ENCODE data around the gene GOLM1. TPM values are rescaled to one million over a fixed set of nuclear protein-coding genes. Genes with fewer than 3 reads are reported as not detected.

Gene GOLM1
- total RNA-seq, 1 experiment from 2014 or later, result 73.4 TPM

- ATAC-seq (no peak), DNase-seq (ENCODE audit: low read depth, low spot score) (no peak)
- in situ Hi-C loops (cut with HindIII; ENCODE audit: low pct_unique_long_range_greater_than_20kb, low sequenced_read_pairs), result no loop called here
- TF ChIP-seq REST (IDR thresholded peaks at IDR 0.05; ENCODE audit: insufficient read depth in 1 of 2, low read depth in 2 of 2, low read length in 1 of 2) (no peak), TCF7L2 (IDR thresholded peaks at IDR 0.05; ENCODE audit: low read depth, low read length) (no peak), POLR2AphosphoS5 (IDR thresholded peaks at IDR 0.05; ENCODE audit: low read depth, low read length) (no peak), SIN3A (IDR thresholded peaks at IDR 0.05; ENCODE audit: borderline replicate concordance, insufficient read depth, low read depth, low read length) (no peak)
- TF ChIP-seq, protein P1, sequence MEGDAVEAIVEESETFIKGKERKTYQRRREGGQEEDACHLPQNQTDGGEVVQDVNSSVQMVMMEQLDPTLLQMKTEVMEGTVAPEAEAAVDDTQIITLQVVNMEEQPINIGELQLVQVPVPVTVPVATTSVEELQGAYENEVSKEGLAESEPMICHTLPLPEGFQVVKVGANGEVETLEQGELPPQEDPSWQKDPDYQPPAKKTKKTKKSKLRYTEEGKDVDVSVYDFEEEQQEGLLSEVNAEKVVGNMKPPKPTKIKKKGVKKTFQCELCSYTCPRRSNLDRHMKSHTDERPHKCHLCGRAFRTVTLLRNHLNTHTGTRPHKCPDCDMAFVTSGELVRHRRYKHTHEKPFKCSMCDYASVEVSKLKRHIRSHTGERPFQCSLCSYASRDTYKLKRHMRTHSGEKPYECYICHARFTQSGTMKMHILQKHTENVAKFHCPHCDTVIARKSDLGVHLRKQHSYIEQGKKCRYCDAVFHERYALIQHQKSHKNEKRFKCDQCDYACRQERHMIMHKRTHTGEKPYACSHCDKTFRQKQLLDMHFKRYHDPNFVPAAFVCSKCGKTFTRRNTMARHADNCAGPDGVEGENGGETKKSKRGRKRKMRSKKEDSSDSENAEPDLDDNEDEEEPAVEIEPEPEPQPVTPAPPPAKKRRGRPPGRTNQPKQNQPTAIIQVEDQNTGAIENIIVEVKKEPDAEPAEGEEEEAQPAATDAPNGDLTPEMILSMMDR (IDR thresholded peaks at IDR 0.05), result no peak
- no peaks in the 10 kb centered on the region for H3K27me3 ChIP-seq (ENCODE audit: control insufficient read depth, insufficient read depth, low read length)
- BruUV-seq (replicated peaks), result no TSS peak
- ChIA-PET POLR2A (no interaction called here), CTCF (no interaction called here)
- H3K36me3 ChIP-seq (ENCODE audit: control insufficient read depth, insufficient read depth, low read length), result peaks cover 4% of the 10 kb centered on the region
- H3K4me3 ChIP-seq (ENCODE audit: low read depth in 2 of 2, low read length in 2 of 2), result no peak overlapping the region
- H3K9me3 ChIP-seq (ENCODE audit: control insufficient read depth, insufficient read depth, low read depth, low read length), result no peaks in the 10 kb centered on the region
- intact Hi-C loops (cut with micrococcal nuclease; ENCODE audit: unreplicated experiment), result no loop called here
- H3K4me1 ChIP-seq (ENCODE audit: control insufficient read depth, insufficient read depth, low read length), result no peaks in the 10 kb centered on the region
- no peak overlapping the region for H3K27ac ChIP-seq (ENCODE audit: low read length)
These were observed 71.6 kb downstream of the GOLM1 start for GRCh38 chr9:86027767-86028166.

DNA sequence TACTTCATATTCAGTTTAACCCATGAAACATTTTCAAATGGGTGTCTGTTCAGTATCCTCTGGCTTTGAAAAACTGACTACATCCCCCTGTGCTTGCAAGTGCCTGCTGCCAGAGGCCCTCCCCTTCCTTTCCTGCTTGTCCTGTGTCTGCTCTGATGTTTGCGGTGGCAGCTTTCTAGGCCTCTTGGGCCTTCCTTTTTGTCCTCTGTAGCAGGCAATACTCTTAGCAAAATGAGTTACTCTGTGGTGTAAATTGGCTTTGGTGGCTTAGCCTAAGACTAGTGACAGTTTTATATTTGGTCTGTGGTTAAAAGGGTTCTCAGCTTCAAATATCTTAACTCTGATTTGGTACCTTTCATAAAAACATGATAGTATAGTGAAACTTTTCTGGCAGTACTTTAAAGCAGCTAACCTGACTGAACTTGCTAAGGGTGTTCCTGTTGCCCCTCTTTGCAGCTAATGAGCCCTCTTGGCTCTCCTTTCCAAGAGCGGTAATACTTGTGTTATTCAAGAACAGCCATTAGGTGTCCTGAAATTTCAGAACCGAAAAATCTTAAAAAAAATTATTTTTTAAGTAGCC is 76.6 kb downstream of the GOLM1 start:
- ChIA-PET POLR2A (no interaction called here), CTCF (no interaction called here)
- Histone ChIP-seq H3K9me3 (ENCODE audit: control insufficient read depth, insufficient read depth, low read depth, low read length) (no peaks in the 10 kb centered on the region), H3K27me3 (ENCODE audit: control insufficient read depth, insufficient read depth, low read length) (no peaks in the 10 kb centered on the region), H3K27ac (ENCODE audit: low read length) (no peak overlapping the region), H3K36me3 (ENCODE audit: control insufficient read depth, insufficient read depth, low read length) (peaks cover 21% of the 10 kb centered on the region), H3K4me3 (ENCODE audit: low read depth in 2 of 2, low read length in 2 of 2) (no peak overlapping the region), H3K4me1 (ENCODE audit: control insufficient read depth, insufficient read depth, low read length) (no peaks in the 10 kb centered on the region)
- intact Hi-C loops (cut with micrococcal nuclease; ENCODE audit: unreplicated experiment) (no loop called here), in situ Hi-C loops (cut with HindIII; ENCODE audit: low pct_unique_long_range_greater_than_20kb, low sequenced_read_pairs) (no loop called here)
- no TSS peak for BruUV-seq (replicated peaks)
- TF ChIP-seq TCF7L2 (IDR thresholded peaks at IDR 0.05; ENCODE audit: low read depth, low read length) (no peak), REST (IDR thresholded peaks at IDR 0.05; ENCODE audit: insufficient read depth in 1 of 2, low read depth in 2 of 2, low read length in 1 of 2) (no peak), SIN3A (IDR thresholded peaks at IDR 0.05; ENCODE audit: borderline replicate concordance, insufficient read depth, low read depth, low read length) (no peak), POLR2AphosphoS5 (IDR thresholded peaks at IDR 0.05; ENCODE audit: low read depth, low read length) (no peak)
- TF ChIP-seq, protein P1 (IDR thresholded peaks at IDR 0.05), result no peak
- DNase-seq (ENCODE audit: low read depth, low spot score) (no peak), ATAC-seq (no peak)
